Measurements from ENCODE around the gene FOXE3.
A peak's percentile ranks its signal among the peaks of the same experiment; 100 is the strongest.

Gene FOXE3

DNA sequence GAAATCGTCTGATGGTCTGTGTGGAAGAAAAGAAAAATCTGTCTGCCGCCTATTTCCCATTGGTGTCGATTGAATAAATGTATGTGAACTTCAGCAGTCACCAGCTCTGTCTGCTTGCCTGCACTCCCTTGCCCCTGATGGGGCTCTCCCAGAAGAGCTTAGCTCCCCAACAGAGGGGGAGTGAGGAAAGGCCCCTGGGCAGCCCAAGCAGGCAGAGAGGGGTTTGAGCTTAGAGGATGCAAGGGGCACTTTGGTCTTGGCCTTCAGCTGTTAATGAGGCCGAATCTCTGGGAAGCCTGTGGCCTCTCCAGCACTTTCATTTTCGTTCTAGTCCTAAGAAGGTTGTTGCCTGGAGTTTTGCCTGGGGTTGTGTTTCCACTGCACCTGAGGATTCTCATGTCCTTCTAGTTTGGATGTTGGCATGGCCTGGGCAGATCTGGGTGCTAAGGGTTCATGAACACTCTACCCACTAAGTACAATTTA is 24.6 kb downstream of the FOXE3 start:
- H3K4me1 ChIP-seq (ENCODE audit: control insufficient read depth in 2 of 2, insufficient read depth in 1 of 2, low read depth in 1 of 2, low read length in 2 of 2) = peaks cover 10 to 13% of the 10 kb centered on the region in 2 donors
- H3K27ac ChIP-seq (replicated peaks; ENCODE audit: low read length) = no peak overlapping the region
- no peak overlapping the region for H4K91ac ChIP-seq (ENCODE audit: low read depth, low read length, poor library complexity)
- H3K14ac ChIP-seq (ENCODE audit: low read length) = no peak overlapping the region
- no peak overlapping the region for H2BK5ac ChIP-seq (ENCODE audit: low read length)
- H2AFZ ChIP-seq (ENCODE audit: low read length) = no peak overlapping the region
- H2AK5ac ChIP-seq (ENCODE audit: low read depth, low read length) = no peak overlapping the region
- H3K79me1 ChIP-seq (ENCODE audit: low read depth, low read length) = no peaks in the 10 kb centered on the region
- no peak overlapping the region for H4K8ac ChIP-seq (ENCODE audit: low read depth, low read length)
- peaks cover 64 to 94% (median 94%) of the 10 kb centered on the region in 3 experiments for H3K27me3 ChIP-seq (ENCODE audit: control insufficient read depth in 3 of 3, insufficient read depth in 3 of 3, low read depth in 1 of 3, low read length in 3 of 3)
- H2BK15ac ChIP-seq (ENCODE audit: low read length) = no peak overlapping the region
- whole genome bisulfite sequencing, 2 donors (ENCODE audit: extremely low coverage in 2 of 2, insufficient read length in 2 of 2, insufficient replicate concordance in 1 of 2) = no CpG with 5 or more reads among the region's 5 CpGs
- no peak overlapping the region for H3K18ac ChIP-seq (ENCODE audit: low read length)
- peaks cover 0 to 2% of the 10 kb centered on the region in 2 donors for H3K9me3 ChIP-seq (replicated peaks in 1 of 2; ENCODE audit: control insufficient read depth in 2 of 2, insufficient read depth in 1 of 2, low read depth in 1 of 2, low read length in 2 of 2)
- no peak overlapping the region for H3K4me2 ChIP-seq (ENCODE audit: insufficient read depth, low read length, poor library complexity, severe bottlenecking)
- no peak overlapping the region for H3K4ac ChIP-seq (ENCODE audit: low read length)
- no peak overlapping the region for H3K4me3 ChIP-seq (ENCODE audit: low read length in 2 of 2)
- H3K23ac ChIP-seq (ENCODE audit: low read depth, low read length, poor library complexity) = no peak overlapping the region
- no peak overlapping the region for H2BK120ac ChIP-seq (ENCODE audit: low read depth, low read length)
- no peak overlapping the region for H2BK12ac ChIP-seq (ENCODE audit: low read length)
- DNase-seq (ENCODE audit: low spot score) = no peak
- no peaks in the 10 kb centered on the region for H3K36me3 ChIP-seq (replicated peaks in 1 of 2; ENCODE audit: control insufficient read depth in 2 of 2, insufficient read depth in 2 of 2, low read length in 2 of 2)
- no peak overlapping the region for H3K9ac ChIP-seq (ENCODE audit: low read depth, low read length, poor library complexity)

DNA sequence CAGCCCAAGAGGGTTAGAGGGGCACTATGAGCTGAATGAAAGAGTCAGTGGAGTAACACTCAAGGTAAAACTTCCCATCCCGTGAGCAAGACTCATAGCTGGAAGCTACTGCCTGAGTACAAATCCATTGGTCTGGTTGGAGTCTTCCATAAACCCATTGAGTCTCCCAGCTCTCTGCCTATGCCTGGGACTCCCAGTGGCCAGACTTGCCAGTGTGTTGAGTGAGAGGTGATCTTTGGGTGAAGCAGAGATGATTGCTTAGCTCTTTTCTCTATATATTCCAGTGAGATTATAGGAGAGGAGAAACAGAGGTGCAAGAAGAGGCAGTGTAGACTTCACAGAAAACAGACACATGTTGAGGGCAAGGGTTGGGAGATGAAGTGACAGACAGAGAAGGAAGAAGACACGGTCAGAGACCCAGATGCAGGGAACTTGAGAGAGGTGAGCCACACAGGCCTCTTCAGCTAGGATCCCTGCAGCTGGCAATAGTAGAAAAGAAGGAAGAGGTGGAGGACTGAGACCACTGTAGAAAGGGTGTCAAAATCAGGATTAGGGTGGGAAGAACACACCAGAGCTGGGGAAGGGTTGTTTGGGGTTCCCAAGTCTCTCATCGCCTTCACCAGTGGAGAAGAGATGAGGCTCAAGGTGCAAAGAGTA is 25.5 kb downstream of the FOXE3 start:
- Histone ChIP-seq H3K4me2 (ENCODE audit: insufficient read depth, low read length, poor library complexity, severe bottlenecking) (no peak overlapping the region), H3K9ac (ENCODE audit: low read depth, low read length, poor library complexity) (no peak overlapping the region), H3K4me1 (ENCODE audit: control insufficient read depth in 2 of 2, insufficient read depth in 1 of 2, low read depth in 1 of 2, low read length in 2 of 2) (peaks cover 10 to 13% of the 10 kb centered on the region in 2 donors), H3K23ac (ENCODE audit: low read depth, low read length, poor library complexity) (peak overlapping the region; percentile 47), H2BK120ac (ENCODE audit: low read depth, low read length) (no peak overlapping the region), H2AK5ac (ENCODE audit: low read depth, low read length) (no peak overlapping the region), H2AFZ (ENCODE audit: low read length) (no peak overlapping the region), H3K18ac (ENCODE audit: low read length) (no peak overlapping the region), H3K27ac (replicated peaks; ENCODE audit: low read length) (no peak overlapping the region), H3K14ac (ENCODE audit: low read length) (no peak overlapping the region), H3K27me3 (ENCODE audit: control insufficient read depth in 3 of 3, insufficient read depth in 3 of 3, low read depth in 1 of 3, low read length in 3 of 3) (peaks cover 71 to 94% (median 94%) of the 10 kb centered on the region in 3 experiments), H4K8ac (ENCODE audit: low read depth, low read length) (no peak overlapping the region), H2BK12ac (ENCODE audit: low read length) (no peak overlapping the region), H3K4me3 (ENCODE audit: low read length in 2 of 2) (no peak overlapping the region), H3K36me3 (replicated peaks in 1 of 2; ENCODE audit: control insufficient read depth in 2 of 2, insufficient read depth in 2 of 2, low read length in 2 of 2) (no peaks in the 10 kb centered on the region), H3K9me3 (replicated peaks in 1 of 2; ENCODE audit: control insufficient read depth in 2 of 2, insufficient read depth in 1 of 2, low read depth in 1 of 2, low read length in 2 of 2) (peaks cover 0 to 3% of the 10 kb centered on the region in 2 donors), H2BK15ac (ENCODE audit: low read length) (no peak overlapping the region), H3K4ac (ENCODE audit: low read length) (no peak overlapping the region), H3K79me1 (ENCODE audit: low read depth, low read length) (no peaks in the 10 kb centered on the region), H4K91ac (ENCODE audit: low read depth, low read length, poor library complexity) (no peak overlapping the region), H2BK5ac (ENCODE audit: low read length) (no peak overlapping the region)
- no peak for DNase-seq (ENCODE audit: low spot score)
- WGBS, 2 donors (ENCODE audit: extremely low coverage in 2 of 2, insufficient read length in 2 of 2, insufficient replicate concordance in 1 of 2) = no CpG with 5 or more reads among the region's 3 CpGs

- Histone ChIP-seq H3K4me2 (ENCODE audit: insufficient read depth, low read length, poor library complexity, severe bottlenecking) (no peak overlapping the region), H3K4me3 (ENCODE audit: low read length in 2 of 2) (no peak overlapping the region), H2AFZ (ENCODE audit: low read length) (no peak overlapping the region), H3K9me3 (replicated peaks in 1 of 2; ENCODE audit: control insufficient read depth in 2 of 2, insufficient read depth in 1 of 2, low read depth in 1 of 2, low read length in 2 of 2) (peaks cover 0 to 3% of the 10 kb centered on the region in 2 donors), H4K91ac (ENCODE audit: low read depth, low read length, poor library complexity) (no peak overlapping the region), H3K9ac (ENCODE audit: low read depth, low read length, poor library complexity) (no peak overlapping the region), H3K27ac (replicated peaks; ENCODE audit: low read length) (no peak overlapping the region), H3K4ac (ENCODE audit: low read length) (no peak overlapping the region), H2BK12ac (ENCODE audit: low read length) (no peak overlapping the region), H4K8ac (ENCODE audit: low read depth, low read length) (no peak overlapping the region), H3K79me1 (ENCODE audit: low read depth, low read length) (no peaks in the 10 kb centered on the region), H3K18ac (ENCODE audit: low read length) (no peak overlapping the region), H3K4me1 (ENCODE audit: control insufficient read depth in 2 of 2, insufficient read depth in 1 of 2, low read depth in 1 of 2, low read length in 2 of 2) (peaks cover 6 to 13% of the 10 kb centered on the region in 2 donors), H2AK5ac (ENCODE audit: low read depth, low read length) (no peak overlapping the region), H3K27me3 (ENCODE audit: control insufficient read depth in 3 of 3, insufficient read depth in 3 of 3, low read depth in 1 of 3, low read length in 3 of 3) (peaks cover 71 to 94% (median 94%) of the 10 kb centered on the region in 3 experiments), H2BK5ac (ENCODE audit: low read length) (no peak overlapping the region), H2BK15ac (ENCODE audit: low read length) (no peak overlapping the region), H3K23ac (ENCODE audit: low read depth, low read length, poor library complexity) (peak overlapping the region; percentile 47), H3K36me3 (replicated peaks in 1 of 2; ENCODE audit: control insufficient read depth in 2 of 2, insufficient read depth in 2 of 2, low read length in 2 of 2) (no peaks in the 10 kb centered on the region), H3K14ac (ENCODE audit: low read length) (no peak overlapping the region), H2BK120ac (ENCODE audit: low read depth, low read length) (no peak overlapping the region)
- no peak for DNase-seq (ENCODE audit: low spot score)
- no CpG with 5 or more reads among the region's 4 CpGs for WGBS, 2 donors (ENCODE audit: extremely low coverage in 2 of 2, insufficient read length in 2 of 2, insufficient replicate concordance in 1 of 2)
Measured at GRCh38 chr1:47442202-47442601, 26.1 kb downstream of the FOXE3 start.

- Histone ChIP-seq H2BK5ac (ENCODE audit: low read length) (no peak overlapping the region), H3K79me1 (ENCODE audit: low read depth, low read length) (no peaks in the 10 kb centered on the region), H3K27me3 (ENCODE audit: control insufficient read depth in 3 of 3, insufficient read depth in 3 of 3, low read depth in 1 of 3, low read length in 3 of 3) (peaks cover 70 to 99% (median 95%) of the 10 kb centered on the region in 3 experiments), H3K23ac (ENCODE audit: low read depth, low read length, poor library complexity) (no peak overlapping the region), H3K36me3 (replicated peaks in 1 of 2; ENCODE audit: control insufficient read depth in 2 of 2, insufficient read depth in 2 of 2, low read length in 2 of 2) (no peaks in the 10 kb centered on the region), H2AK5ac (ENCODE audit: low read depth, low read length) (no peak overlapping the region), H4K8ac (ENCODE audit: low read depth, low read length) (no peak overlapping the region), H3K18ac (ENCODE audit: low read length) (no peak overlapping the region), H3K9me3 (replicated peaks in 1 of 2; ENCODE audit: control insufficient read depth in 2 of 2, insufficient read depth in 1 of 2, low read depth in 1 of 2, low read length in 2 of 2) (peaks cover 0 to 3% of the 10 kb centered on the region in 2 donors), H3K4me1 (ENCODE audit: control insufficient read depth in 2 of 2, insufficient read depth in 1 of 2, low read depth in 1 of 2, low read length in 2 of 2) (peaks cover 6 to 13% of the 10 kb centered on the region in 2 donors), H3K4ac (ENCODE audit: low read length) (no peak overlapping the region), H3K14ac (ENCODE audit: low read length) (no peak overlapping the region), H3K4me3 (ENCODE audit: low read length in 2 of 2) (no peak overlapping the region), H2BK12ac (ENCODE audit: low read length) (no peak overlapping the region), H2BK120ac (ENCODE audit: low read depth, low read length) (no peak overlapping the region), H3K4me2 (ENCODE audit: insufficient read depth, low read length, poor library complexity, severe bottlenecking) (no peak overlapping the region), H2BK15ac (ENCODE audit: low read length) (no peak overlapping the region), H3K9ac (ENCODE audit: low read depth, low read length, poor library complexity) (no peak overlapping the region), H2AFZ (ENCODE audit: low read length) (no peak overlapping the region), H3K27ac (replicated peaks; ENCODE audit: low read length) (no peak overlapping the region), H4K91ac (ENCODE audit: low read depth, low read length, poor library complexity) (no peak overlapping the region)
- WGBS, 2 donors (ENCODE audit: extremely low coverage in 2 of 2, insufficient read length in 2 of 2, insufficient replicate concordance in 1 of 2) = no CpG with 5 or more reads among the region's 9 CpGs
- DNase-seq (ENCODE audit: low spot score) = no peak
Measured at GRCh38 chr1:47442842-47443529, 26.9 kb downstream of the FOXE3 start.

Data from neuronal stem cell (in vitro differentiated cells).